GM12878 (cell line): ENCODE data around the gene DHRS1.

Source experiments
- MEF2A ChIP-seq: IDR thresholded peaks from 2 replicates; pipeline ENCODE4 v1.6.1; 2011; ENCODE audit warnings: low read depth, mild to moderate bottlenecking, low read length, moderate library complexity; ENCODE audit not compliant: insufficient read depth
- MXI1 ChIP-seq: fragments of 150-350 bp; IDR thresholded peaks from 2 replicates; pipeline ENCODE4 v1.6.1; 2011; ENCODE audit warnings: low read depth, mild to moderate bottlenecking, inconsistent platforms, low read length, improper control_type of control experiment
- NFYB ChIP-seq: IDR thresholded peaks from 2 replicates; pipeline ENCODE4 v1.6.1; 2011; ENCODE audit warnings: low read depth, mild to moderate bottlenecking, low read length, improper control_type of control experiment, moderate library complexity; ENCODE audit not compliant: insufficient read depth
- POLR2A ChIP-seq: IDR thresholded peaks from 2 replicates; pipeline ENCODE4 v1.6.1; 2011; ENCODE audit warnings: low read depth, mild to moderate bottlenecking, low read length
- SIN3A ChIP-seq: IDR thresholded peaks from 2 replicates; pipeline ENCODE4 v1.6.1; 2012; ENCODE audit warnings: low read depth, low read length, improper control_type of control experiment
- SMC3 ChIP-seq: IDR thresholded peaks from 2 replicates; pipeline ENCODE4 v1.6.1; 2011; ENCODE audit warnings: low read length, improper control_type of control experiment, borderline replicate concordance
- ZSCAN29 ChIP-seq: fragments of 450-650 bp; IDR thresholded peaks from 2 replicates; pipeline ENCODE4 v1.6.1; 2017; ENCODE audit warnings: mild to moderate bottlenecking, moderate library complexity
- TF ChIP-seq, protein P1 (sequence below), 3 experiments: IDR thresholded peaks in 2 of 3; conservative IDR thresholded peaks in 1 of 3; 2 replicates each; pipeline ENCODE4 v1.5.1; 2011; ENCODE audit warnings: low read depth in 3 of 3, low read length in 3 of 3, mild to moderate bottlenecking in 3 of 3, control low read depth in 2 of 3, moderate library complexity in 2 of 3, inconsistent platforms in 1 of 3, mixed read lengths in 1 of 3; ENCODE audit not compliant: control insufficient read depth in 2 of 3, insufficient read depth in 1 of 3; ENCODE audit errors: extremely low read depth in 1 of 3
- TF ChIP-seq, protein P2 (sequence below): IDR thresholded peaks from 2 replicates; pipeline ENCODE4 v1.6.1; 2012; ENCODE audit warnings: low read depth, low read length, improper control_type of control experiment
- TF ChIP-seq, protein P3 (sequence below): IDR thresholded peaks from 2 replicates; pipeline ENCODE4 v1.6.1; 2011; ENCODE audit warnings: borderline replicate concordance, low read depth, mild to moderate bottlenecking, moderate library complexity, mixed read lengths, low read length; ENCODE audit not compliant: insufficient read depth; ENCODE audit errors: extremely low read length
- TF ChIP-seq, protein P4 (sequence below): IDR thresholded peaks from 2 replicates; pipeline ENCODE4 v1.6.1; 2011; ENCODE audit warnings: low read depth, low read length, improper control_type of control experiment, borderline replicate concordance

DNA sequence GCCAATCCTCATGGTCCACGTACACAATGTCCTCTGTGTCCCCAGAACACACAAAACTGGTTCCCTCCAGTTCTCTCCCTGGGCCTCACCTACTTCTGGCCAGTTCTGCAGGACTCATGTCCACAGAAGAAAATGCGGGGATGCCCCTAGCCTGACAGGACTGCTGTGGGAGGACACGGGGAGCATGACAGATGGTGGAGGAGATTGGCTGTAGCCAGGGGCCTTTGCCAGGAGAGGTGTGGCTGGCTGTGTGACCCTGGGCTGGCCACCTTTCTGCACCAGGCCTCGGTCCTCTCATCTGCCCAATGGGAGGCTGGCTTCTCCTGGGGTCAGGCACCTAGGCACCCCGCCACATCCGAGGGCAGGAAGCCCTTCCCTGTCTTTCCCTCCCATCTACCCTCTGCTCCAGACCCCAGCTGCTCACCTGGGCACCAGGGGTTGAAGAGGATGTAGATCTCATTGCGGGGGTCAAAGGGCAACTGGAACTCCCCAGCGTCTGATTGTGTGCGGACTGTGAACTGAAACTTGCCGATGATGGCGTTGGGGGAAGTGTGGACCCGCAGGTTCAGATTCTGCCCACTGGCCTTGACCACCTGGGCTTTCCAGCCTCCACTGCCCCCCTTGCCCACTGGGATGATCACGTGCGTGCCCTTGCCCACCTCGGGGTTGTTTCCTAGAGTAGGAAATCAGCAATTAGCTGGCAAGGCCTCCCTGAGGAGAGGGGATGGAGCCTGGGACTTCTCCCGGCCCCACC lies 39.4 kb downstream of the DHRS1 start:
- TF ChIP-seq, protein P1, sequence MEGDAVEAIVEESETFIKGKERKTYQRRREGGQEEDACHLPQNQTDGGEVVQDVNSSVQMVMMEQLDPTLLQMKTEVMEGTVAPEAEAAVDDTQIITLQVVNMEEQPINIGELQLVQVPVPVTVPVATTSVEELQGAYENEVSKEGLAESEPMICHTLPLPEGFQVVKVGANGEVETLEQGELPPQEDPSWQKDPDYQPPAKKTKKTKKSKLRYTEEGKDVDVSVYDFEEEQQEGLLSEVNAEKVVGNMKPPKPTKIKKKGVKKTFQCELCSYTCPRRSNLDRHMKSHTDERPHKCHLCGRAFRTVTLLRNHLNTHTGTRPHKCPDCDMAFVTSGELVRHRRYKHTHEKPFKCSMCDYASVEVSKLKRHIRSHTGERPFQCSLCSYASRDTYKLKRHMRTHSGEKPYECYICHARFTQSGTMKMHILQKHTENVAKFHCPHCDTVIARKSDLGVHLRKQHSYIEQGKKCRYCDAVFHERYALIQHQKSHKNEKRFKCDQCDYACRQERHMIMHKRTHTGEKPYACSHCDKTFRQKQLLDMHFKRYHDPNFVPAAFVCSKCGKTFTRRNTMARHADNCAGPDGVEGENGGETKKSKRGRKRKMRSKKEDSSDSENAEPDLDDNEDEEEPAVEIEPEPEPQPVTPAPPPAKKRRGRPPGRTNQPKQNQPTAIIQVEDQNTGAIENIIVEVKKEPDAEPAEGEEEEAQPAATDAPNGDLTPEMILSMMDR (IDR thresholded peaks at IDR 0.05 in 2 of 3, conservative IDR thresholded peaks at IDR 0.05 in 1 of 3; ENCODE audit: control insufficient read depth in 2 of 3, extremely low read depth in 1 of 3, insufficient read depth in 1 of 3, low read depth in 3 of 3, low read length in 3 of 3) = no peak
- TF ChIP-seq MXI1 = no peak
- TF ChIP-seq SMC3 = no peak
- TF ChIP-seq NFYB = no peak
- no peak for TF ChIP-seq SIN3A
- no peak for TF ChIP-seq POLR2A
- TF ChIP-seq, protein P2, sequence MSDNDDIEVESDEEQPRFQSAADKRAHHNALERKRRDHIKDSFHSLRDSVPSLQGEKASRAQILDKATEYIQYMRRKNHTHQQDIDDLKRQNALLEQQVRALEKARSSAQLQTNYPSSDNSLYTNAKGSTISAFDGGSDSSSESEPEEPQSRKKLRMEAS = no peak
- TF ChIP-seq, protein P3, sequence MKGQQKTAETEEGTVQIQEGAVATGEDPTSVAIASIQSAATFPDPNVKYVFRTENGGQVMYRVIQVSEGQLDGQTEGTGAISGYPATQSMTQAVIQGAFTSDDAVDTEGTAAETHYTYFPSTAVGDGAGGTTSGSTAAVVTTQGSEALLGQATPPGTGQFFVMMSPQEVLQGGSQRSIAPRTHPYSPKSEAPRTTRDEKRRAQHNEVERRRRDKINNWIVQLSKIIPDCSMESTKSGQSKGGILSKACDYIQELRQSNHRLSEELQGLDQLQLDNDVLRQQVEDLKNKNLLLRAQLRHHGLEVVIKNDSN = no peak
- TF ChIP-seq MEF2A = no peak
- TF ChIP-seq ZSCAN29 = no peak
- TF ChIP-seq, protein P4, sequence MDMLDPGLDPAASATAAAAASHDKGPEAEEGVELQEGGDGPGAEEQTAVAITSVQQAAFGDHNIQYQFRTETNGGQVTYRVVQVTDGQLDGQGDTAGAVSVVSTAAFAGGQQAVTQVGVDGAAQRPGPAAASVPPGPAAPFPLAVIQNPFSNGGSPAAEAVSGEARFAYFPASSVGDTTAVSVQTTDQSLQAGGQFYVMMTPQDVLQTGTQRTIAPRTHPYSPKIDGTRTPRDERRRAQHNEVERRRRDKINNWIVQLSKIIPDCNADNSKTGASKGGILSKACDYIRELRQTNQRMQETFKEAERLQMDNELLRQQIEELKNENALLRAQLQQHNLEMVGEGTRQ = no peak
